HEK293 (cell line): ENCODE measurements around the gene NPIPB2.

Experiments
- REST ChIP-seq: fragments of 450-650 bp; formaldehyde crosslinking; IDR thresholded peaks from 2 replicates; pipeline ENCODE4 v1.5.1; 2016; ENCODE audit warnings: missing biosample characterization, missing genetic modification characterization
- TF ChIP-seq, protein P1 (sequence below): fragments of 450-650 bp; formaldehyde crosslinking; IDR thresholded peaks from 2 replicates; pipeline ENCODE4 v1.5.1; 2016; ENCODE audit warnings: missing biosample characterization, missing genetic modification characterization
- TF ChIP-seq, protein P2 (sequence below): fragments of 450-650 bp; formaldehyde crosslinking; IDR thresholded peaks from 2 replicates; pipeline ENCODE4 v1.5.1; 2016; ENCODE audit warnings: missing biosample characterization, missing genetic modification characterization

DNA sequence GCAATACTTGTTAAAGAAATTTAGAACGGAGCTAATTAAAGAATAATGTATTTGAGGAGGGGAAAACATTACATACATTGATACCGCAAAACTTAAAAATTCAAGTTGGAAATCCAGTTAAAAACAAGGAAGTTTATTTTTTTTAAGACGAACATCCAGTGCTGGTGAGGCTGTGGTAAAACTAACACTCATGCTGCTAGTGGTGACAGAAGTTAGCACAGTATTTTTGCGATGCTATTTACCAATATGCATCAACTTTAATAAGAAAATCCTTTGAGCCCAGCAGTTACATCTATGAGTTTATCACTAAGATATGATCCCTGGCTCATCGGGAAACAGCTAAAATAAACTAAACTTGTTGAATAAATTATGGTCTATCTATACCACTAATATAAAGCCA is 57.8 kb downstream of the NPIPB2 start:
- no peak for TF ChIP-seq REST (tag by site-specific recombination)
- TF ChIP-seq, protein P1, sequence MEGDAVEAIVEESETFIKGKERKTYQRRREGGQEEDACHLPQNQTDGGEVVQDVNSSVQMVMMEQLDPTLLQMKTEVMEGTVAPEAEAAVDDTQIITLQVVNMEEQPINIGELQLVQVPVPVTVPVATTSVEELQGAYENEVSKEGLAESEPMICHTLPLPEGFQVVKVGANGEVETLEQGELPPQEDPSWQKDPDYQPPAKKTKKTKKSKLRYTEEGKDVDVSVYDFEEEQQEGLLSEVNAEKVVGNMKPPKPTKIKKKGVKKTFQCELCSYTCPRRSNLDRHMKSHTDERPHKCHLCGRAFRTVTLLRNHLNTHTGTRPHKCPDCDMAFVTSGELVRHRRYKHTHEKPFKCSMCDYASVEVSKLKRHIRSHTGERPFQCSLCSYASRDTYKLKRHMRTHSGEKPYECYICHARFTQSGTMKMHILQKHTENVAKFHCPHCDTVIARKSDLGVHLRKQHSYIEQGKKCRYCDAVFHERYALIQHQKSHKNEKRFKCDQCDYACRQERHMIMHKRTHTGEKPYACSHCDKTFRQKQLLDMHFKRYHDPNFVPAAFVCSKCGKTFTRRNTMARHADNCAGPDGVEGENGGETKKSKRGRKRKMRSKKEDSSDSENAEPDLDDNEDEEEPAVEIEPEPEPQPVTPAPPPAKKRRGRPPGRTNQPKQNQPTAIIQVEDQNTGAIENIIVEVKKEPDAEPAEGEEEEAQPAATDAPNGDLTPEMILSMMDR (tag by site-specific recombination): no peak
- TF ChIP-seq, protein P2, sequence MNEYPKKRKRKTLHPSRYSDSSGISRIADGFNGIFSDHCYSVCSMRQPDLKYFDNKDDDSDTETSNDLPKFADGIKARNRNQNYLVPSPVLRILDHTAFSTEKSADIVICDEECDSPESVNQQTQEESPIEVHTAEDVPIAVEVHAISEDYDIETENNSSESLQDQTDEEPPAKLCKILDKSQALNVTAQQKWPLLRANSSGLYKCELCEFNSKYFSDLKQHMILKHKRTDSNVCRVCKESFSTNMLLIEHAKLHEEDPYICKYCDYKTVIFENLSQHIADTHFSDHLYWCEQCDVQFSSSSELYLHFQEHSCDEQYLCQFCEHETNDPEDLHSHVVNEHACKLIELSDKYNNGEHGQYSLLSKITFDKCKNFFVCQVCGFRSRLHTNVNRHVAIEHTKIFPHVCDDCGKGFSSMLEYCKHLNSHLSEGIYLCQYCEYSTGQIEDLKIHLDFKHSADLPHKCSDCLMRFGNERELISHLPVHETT (tag by site-specific recombination): no peak
